ENCODE results near the gene STPG1.

The STPG1 gene

DNA sequence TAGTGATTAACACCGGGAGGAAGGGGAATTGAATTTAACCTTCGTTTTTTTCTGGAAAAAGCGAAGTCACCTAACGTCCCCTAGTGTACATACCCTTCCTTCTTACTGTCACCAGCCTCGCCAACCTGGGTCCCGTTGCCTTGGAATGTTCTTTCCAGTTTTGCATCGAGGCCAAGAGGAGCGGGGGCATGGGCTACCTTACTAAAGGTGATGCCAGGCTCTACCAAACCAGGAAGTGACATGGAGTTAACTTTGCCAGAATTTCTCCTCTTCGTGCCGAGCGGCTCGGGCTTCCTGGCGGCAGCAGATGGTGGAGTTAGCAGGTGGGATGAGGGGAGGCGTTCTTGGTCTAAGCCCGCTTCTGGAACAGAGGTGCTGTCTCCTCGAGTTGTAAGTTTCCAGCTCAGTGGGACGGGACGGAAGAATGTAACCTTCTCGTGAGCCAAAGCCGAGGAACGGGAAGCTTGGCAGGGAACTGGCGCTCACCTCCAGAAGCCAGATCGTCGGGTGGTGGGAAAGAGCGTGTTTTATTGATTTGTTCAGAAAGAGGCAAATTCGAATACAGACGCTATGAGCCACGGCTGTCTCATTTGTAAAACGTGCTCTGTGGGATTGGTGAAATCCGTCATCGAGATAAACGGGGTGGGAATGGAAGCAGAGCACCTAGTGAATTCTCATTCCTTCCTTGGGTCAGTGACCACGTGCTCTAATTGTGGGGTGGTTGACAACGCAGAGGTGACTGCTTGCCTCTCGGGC lies 2.5 kb upstream of the STPG1 start (continued):
- TF ChIP-seq ZNF830 (tag by site-specific recombination; IDR thresholded peaks at IDR 0.05; ENCODE audit: low read depth) (no peak), MZF1 (tag by site-specific recombination; IDR thresholded peaks at IDR 0.05; ENCODE audit: borderline replicate concordance) (0 out of 2 replicates have a peak, but pooled peaks have one; percentile 28), PRDM10 (tag by site-specific recombination; IDR thresholded peaks at IDR 0.05) (peak; percentile 72; the same call in 1 of the 2 replicates), REPIN1 (tag by site-specific recombination; IDR thresholded peaks at IDR 0.05; ENCODE audit: low read depth) (no peak), ZEB2 (tag by site-specific recombination; IDR thresholded peaks at IDR 0.05) (no peak), ZNF362 (tag by site-specific recombination; IDR thresholded peaks at IDR 0.05) (no peak), ZBTB6 (tag by site-specific recombination; IDR thresholded peaks at IDR 0.05) (no peak), ZNF114 (tag by site-specific recombination; IDR thresholded peaks at IDR 0.05) (no peak), ZSCAN23 (tag by site-specific recombination; IDR thresholded peaks at IDR 0.05) (no peak), ZNF223 (tag by site-specific recombination; IDR thresholded peaks at IDR 0.05) (no peak), SCRT2 (tag by site-specific recombination; IDR thresholded peaks at IDR 0.05) (no peak), ZSCAN30 (tag by site-specific recombination; IDR thresholded peaks at IDR 0.05) (no peak), ZNF639 (tag by site-specific recombination; IDR thresholded peaks at IDR 0.05) (no peak), ZNF394 (tag by site-specific recombination; IDR thresholded peaks at IDR 0.05; ENCODE audit: borderline replicate concordance) (no peak), ZNF600 (tag by site-specific recombination; IDR thresholded peaks at IDR 0.05) (peak; percentile 63; the same call in 1 of the 2 replicates), ZNF121 (tag by site-specific recombination; IDR thresholded peaks at IDR 0.05) (no peak), ZNF621 (tag by site-specific recombination; IDR thresholded peaks at IDR 0.05) (no peak), HOXC10 (CRISPR knock-in tag; IDR thresholded peaks at IDR 0.05) (no peak), ZNF416 (tag by site-specific recombination; IDR thresholded peaks at IDR 0.05) (no peak)
- TF ChIP-seq, protein P1, sequence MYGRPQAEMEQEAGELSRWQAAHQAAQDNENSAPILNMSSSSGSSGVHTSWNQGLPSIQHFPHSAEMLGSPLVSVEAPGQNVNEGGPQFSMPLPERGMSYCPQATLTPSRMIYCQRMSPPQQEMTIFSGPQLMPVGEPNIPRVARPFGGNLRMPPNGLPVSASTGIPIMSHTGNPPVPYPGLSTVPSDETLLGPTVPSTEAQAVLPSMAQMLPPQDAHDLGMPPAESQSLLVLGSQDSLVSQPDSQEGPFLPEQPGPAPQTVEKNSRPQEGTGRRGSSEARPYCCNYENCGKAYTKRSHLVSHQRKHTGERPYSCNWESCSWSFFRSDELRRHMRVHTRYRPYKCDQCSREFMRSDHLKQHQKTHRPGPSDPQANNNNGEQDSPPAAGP (tag by site-specific recombination; IDR thresholded peaks at IDR 0.05), result 0 out of 2 replicates have a peak, but pooled peaks have one; percentile 16

Data from HEK293 (cell line).